Neural cell (in vitro differentiated cells): ENCODE measurements around the gene BRD9.

Source experiments
- CTCF ChIP-seq: fragments of 450-650 bp; IDR thresholded peaks from 2 replicates; pipeline ENCODE4 v1.5.1; 2014; ENCODE audit warnings: antibody characterized with exemption, mild to moderate bottlenecking, moderate library complexity; ENCODE audit not compliant: poor library complexity, severe bottlenecking
- EZH2 ChIP-seq: fragments of 200-600, 300-800 bp; shearing (Covaris generic), sonication (generic); IDR thresholded peaks from 2 replicates; pipeline ENCODE4 v1.6.1; 2014; ENCODE audit warnings: antibody characterized with exemption, low read length, borderline replicate concordance, mild to moderate bottlenecking; ENCODE audit not compliant: insufficient read depth, poor library complexity, severe bottlenecking
- MXI1 ChIP-seq: fragments of 450-650 bp; conservative IDR thresholded peaks from 2 replicates; pipeline ENCODE4 v1.6.1; 2014; ENCODE audit warnings: antibody characterized with exemption, mild to moderate bottlenecking; ENCODE audit not compliant: poor library complexity, severe bottlenecking
- POLR2AphosphoS5 ChIP-seq: IDR thresholded peaks from 2 replicates; pipeline ENCODE4 v1.6.1; 2012
- SMC3 ChIP-seq: fragments of 450-650 bp; conservative IDR thresholded peaks from 2 replicates; pipeline ENCODE4 v1.6.1; 2014; ENCODE audit warnings: antibody characterized with exemption, mild to moderate bottlenecking, moderate library complexity; ENCODE audit not compliant: poor library complexity
- TAF1 ChIP-seq: IDR thresholded peaks from 2 replicates; pipeline ENCODE4 v1.6.1; 2012; ENCODE audit warnings: low read depth
- TF ChIP-seq, protein P1 (sequence below): IDR thresholded peaks from 2 replicates; pipeline ENCODE4 v1.6.1; 2012; ENCODE audit warnings: borderline replicate concordance

DNA sequence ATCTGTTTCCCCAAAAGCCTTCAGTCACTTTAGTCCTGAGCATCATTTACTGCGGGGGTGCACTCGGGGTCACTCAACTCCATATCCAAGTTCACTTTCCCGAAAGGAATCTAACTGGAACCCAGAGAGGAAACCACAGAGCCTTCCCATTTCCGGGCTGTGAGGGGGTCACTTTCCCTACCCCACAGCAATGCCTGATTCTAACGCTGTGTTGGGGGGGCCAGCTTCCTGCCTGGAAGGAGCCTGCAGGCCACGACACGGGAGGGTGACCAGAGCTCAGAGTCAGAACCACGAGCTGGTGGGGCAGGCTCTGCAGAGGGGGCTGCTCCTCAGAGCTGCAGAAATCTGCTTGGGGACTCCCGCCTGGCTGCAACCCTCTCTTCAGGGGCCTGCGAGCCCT, 20.3 kb downstream of the BRD9 start:
- TF ChIP-seq EZH2 (no peak), CTCF (no peak), POLR2AphosphoS5 (no peak), TAF1 (no peak), SMC3 (no peak), MXI1 (no peak)
- TF ChIP-seq, protein P1, sequence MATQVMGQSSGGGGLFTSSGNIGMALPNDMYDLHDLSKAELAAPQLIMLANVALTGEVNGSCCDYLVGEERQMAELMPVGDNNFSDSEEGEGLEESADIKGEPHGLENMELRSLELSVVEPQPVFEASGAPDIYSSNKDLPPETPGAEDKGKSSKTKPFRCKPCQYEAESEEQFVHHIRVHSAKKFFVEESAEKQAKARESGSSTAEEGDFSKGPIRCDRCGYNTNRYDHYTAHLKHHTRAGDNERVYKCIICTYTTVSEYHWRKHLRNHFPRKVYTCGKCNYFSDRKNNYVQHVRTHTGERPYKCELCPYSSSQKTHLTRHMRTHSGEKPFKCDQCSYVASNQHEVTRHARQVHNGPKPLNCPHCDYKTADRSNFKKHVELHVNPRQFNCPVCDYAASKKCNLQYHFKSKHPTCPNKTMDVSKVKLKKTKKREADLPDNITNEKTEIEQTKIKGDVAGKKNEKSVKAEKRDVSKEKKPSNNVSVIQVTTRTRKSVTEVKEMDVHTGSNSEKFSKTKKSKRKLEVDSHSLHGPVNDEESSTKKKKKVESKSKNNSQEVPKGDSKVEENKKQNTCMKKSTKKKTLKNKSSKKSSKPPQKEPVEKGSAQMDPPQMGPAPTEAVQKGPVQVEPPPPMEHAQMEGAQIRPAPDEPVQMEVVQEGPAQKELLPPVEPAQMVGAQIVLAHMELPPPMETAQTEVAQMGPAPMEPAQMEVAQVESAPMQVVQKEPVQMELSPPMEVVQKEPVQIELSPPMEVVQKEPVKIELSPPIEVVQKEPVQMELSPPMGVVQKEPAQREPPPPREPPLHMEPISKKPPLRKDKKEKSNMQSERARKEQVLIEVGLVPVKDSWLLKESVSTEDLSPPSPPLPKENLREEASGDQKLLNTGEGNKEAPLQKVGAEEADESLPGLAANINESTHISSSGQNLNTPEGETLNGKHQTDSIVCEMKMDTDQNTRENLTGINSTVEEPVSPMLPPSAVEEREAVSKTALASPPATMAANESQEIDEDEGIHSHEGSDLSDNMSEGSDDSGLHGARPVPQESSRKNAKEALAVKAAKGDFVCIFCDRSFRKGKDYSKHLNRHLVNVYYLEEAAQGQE, result no peak
